Mucosa of rectum (tissue), 2 donors: ENCODE results near the gene CPN1.

Source experiments
- H3K27ac ChIP-seq, 2 donors: one replicate each; pipeline ENCODE4 v1.7.0; 2013; ENCODE audit warnings: inconsistent platforms in 2 of 2, low read depth in 2 of 2, low read length in 2 of 2
- H3K27me3 ChIP-seq, 2 donors: one replicate each; pipeline ENCODE4 v1.7.0; 2013; ENCODE audit warnings: low read length in 2 of 2; ENCODE audit not compliant: control insufficient read depth in 2 of 2, insufficient read depth in 2 of 2
- H3K36me3 ChIP-seq, 2 donors: one replicate each; pipeline ENCODE4 v1.7.0; 2013; ENCODE audit warnings: low read length in 2 of 2; ENCODE audit not compliant: control insufficient read depth in 2 of 2, insufficient read depth in 2 of 2
- H3K4me1 ChIP-seq, 2 donors: one replicate each; pipeline ENCODE4 v1.7.0; 2013; ENCODE audit warnings: low read length in 2 of 2, mild to moderate bottlenecking in 1 of 2; ENCODE audit not compliant: control insufficient read depth in 2 of 2, insufficient read depth in 2 of 2
- H3K4me3 ChIP-seq, 2 donors: one replicate each; pipeline ENCODE4 v1.7.0; 2013; ENCODE audit warnings: low read length in 2 of 2
- H3K9ac ChIP-seq, 2 donors: one replicate each; pipeline ENCODE4 v1.7.0; 2013; ENCODE audit warnings: low read length in 2 of 2, low read depth in 1 of 2, mild to moderate bottlenecking in 1 of 2
- H3K9me3 ChIP-seq, 2 donors: one replicate each; pipeline ENCODE4 v1.7.0; 2013; ENCODE audit warnings: low read length in 2 of 2; ENCODE audit not compliant: control insufficient read depth in 2 of 2
- donor health status: healthy.
- donor health status: Normal muscosa, but diverticular disease.

CPN1 gene

DNA sequence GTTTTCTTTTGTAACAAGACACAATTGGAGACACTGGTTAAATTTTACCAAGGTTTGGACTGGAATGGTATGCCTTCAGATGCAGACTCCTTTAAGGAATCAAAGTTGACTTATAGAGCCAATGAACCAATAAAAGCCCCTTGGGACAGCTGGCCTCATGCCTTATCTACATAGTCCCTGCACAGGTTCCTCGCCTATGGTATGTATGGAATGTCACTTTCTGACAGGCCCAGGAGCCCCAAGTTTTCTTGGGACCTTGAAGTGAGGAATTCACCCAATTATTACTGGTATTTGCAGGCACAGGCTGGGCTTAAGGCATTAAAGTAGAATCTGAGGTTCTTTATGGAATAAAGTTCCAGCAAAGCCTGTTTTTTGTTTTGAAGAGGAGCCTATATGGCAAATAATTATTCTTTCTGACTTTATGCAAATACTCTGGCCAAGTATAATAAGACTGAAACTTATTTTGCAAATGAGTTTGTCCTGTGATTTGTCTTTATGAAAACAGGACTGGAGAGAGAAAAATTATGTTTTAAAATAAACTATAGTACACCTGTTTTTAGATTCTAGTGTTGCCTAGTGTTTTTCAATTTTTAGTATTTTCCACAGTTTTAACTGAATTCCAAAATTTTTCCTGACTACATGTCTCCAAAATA, 47.8 kb downstream of the CPN1 start:
- Histone ChIP-seq H3K9ac (no peak overlapping the region), H3K4me1 (peaks cover 10% of the 10 kb centered on the region in 2 donors), H3K27me3 (no peaks in the 10 kb centered on the region), H3K4me3 (no peak overlapping the region), H3K9me3 (no peaks in the 10 kb centered on the region), H3K36me3 (no peaks in the 10 kb centered on the region), H3K27ac (no peak overlapping the region)

- no peak overlapping the region for H3K4me3 ChIP-seq
- H3K4me1 ChIP-seq, result no peaks in the 10 kb centered on the region
- no peaks in the 10 kb centered on the region for H3K36me3 ChIP-seq
- H3K9ac ChIP-seq, result no peak overlapping the region
- no peaks in the 10 kb centered on the region for H3K27me3 ChIP-seq
- no peak overlapping the region for H3K27ac ChIP-seq
- H3K9me3 ChIP-seq, result peaks cover 4 to 6% of the 10 kb centered on the region in 2 donors
Observed at GRCh38 chr10:100027416-100027815, 54.3 kb downstream of the CPN1 start.

GRCh38 chr10:100025576-100025975, 56.1 kb downstream of the CPN1 start:
- Histone ChIP-seq H3K9ac (no peak overlapping the region), H3K27ac (no peak overlapping the region), H3K36me3 (no peaks in the 10 kb centered on the region), H3K4me3 (no peak overlapping the region), H3K4me1 (no peaks in the 10 kb centered on the region), H3K9me3 (peaks cover 4 to 6% of the 10 kb centered on the region in 2 donors), H3K27me3 (no peaks in the 10 kb centered on the region)

DNA sequence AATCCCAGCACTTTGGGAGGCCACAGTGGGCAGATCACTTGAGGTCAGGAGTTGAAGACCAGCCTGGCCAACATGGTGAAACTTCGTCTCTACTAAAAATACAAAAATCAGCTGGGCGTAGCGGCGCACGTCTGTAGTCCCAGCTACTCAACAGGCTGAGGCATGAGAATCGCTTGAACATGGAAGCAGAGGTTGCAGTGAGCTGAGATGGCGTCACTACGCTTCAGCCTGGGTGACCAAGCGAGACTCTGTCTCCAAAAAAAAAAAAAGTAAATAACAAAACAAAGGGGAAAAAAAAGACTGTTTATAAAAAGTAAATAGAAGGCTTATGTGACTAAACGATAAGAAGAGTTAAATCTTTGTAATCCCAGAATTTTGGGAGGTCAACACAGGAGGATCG, 56.9 kb downstream of the CPN1 start:
- Histone ChIP-seq H3K4me1 (peaks cover 0 to 4% of the 10 kb centered on the region in 2 donors), H3K36me3 (no peaks in the 10 kb centered on the region), H3K27ac (no peak overlapping the region), H3K9ac (no peak overlapping the region), H3K9me3 (peaks cover 4 to 6% of the 10 kb centered on the region in 2 donors), H3K4me3 (no peak overlapping the region), H3K27me3 (no peaks in the 10 kb centered on the region)

- Histone ChIP-seq H3K27me3 (no peaks in the 10 kb centered on the region), H3K27ac (no peak overlapping the region), H3K9ac (no peak overlapping the region)
Observed at GRCh38 chr10:100022403-100022802, 59.3 kb downstream of the CPN1 start.

GRCh38 chr10:100021322-100021721, 60.3 kb downstream of the CPN1 start:
- peaks cover 0 to 4% of the 10 kb centered on the region in 2 donors for H3K4me1 ChIP-seq
- H3K9me3 ChIP-seq, result no peaks in the 10 kb centered on the region
- H3K27me3 ChIP-seq, result no peaks in the 10 kb centered on the region
- no peaks in the 10 kb centered on the region for H3K36me3 ChIP-seq
- no peak overlapping the region for H3K27ac ChIP-seq
- H3K9ac ChIP-seq, result no peak overlapping the region
- H3K4me3 ChIP-seq, result no peak overlapping the region

More at GRCh38 chr10:100022403-100022802, 59.3 kb downstream of the CPN1 start:
- Histone ChIP-seq H3K4me1 (peaks cover 0 to 4% of the 10 kb centered on the region in 2 donors), H3K4me3 (no peak overlapping the region), H3K9me3 (no peaks in the 10 kb centered on the region), H3K36me3 (no peaks in the 10 kb centered on the region)

GRCh38 chr10:100020886-100021253, 60.8 kb downstream of the CPN1 start:
- Histone ChIP-seq H3K9ac (no peak overlapping the region), H3K4me3 (no peak overlapping the region), H3K36me3 (no peaks in the 10 kb centered on the region), H3K27ac (no peak overlapping the region), H3K4me1 (peaks cover 0 to 4% of the 10 kb centered on the region in 2 donors), H3K27me3 (no peaks in the 10 kb centered on the region), H3K9me3 (no peaks in the 10 kb centered on the region)

DNA sequence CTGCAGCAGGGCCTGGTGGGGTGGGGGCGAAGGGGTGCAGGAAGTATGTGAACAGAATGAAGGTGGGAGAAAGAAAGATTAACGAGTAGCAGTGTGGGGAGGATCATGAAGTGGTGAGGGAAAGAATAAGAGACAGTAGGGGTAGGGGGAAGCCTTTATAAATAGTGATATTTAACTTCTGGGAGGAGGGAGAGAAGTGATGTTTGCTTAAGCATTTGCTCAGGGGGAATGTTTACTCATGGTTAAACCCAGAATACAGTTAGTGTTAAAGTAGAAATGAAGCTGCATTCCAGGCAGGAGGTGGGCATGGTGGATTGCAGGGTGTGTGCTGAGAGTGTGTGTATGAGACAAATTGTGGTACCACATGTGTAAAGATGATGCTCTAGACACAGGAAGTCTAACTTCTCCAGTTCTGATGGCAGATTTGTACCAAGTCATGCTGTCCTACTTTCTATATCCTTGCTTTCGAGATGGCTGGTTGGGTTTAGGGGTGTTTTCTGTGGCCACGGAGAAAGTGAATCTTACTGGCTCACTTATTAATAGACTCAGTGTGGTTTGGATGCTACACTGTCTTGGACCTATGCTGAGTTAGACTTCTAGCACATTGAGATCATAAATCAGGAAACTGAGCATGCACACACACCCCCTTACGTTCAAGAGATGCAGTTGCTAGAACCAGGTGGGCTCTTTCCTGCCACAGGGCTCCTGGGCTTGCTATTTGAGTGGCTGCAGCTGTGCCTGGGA, 61.4 kb downstream of the CPN1 start:
- Histone ChIP-seq H3K4me1 (peaks cover 0 to 4% of the 10 kb centered on the region in 2 donors), H3K36me3 (no peaks in the 10 kb centered on the region), H3K27ac (no peak overlapping the region), H3K4me3 (no peak overlapping the region), H3K9ac (no peak overlapping the region), H3K27me3 (no peaks in the 10 kb centered on the region), H3K9me3 (no peaks in the 10 kb centered on the region)

- Histone ChIP-seq H3K9ac (no peak overlapping the region), H3K4me1 (peaks cover 0 to 4% of the 10 kb centered on the region in 2 donors), H3K27ac (no peak overlapping the region), H3K9me3 (no peaks in the 10 kb centered on the region), H3K27me3 (no peaks in the 10 kb centered on the region), H3K36me3 (no peaks in the 10 kb centered on the region), H3K4me3 (no peak overlapping the region)
Observed at GRCh38 chr10:100019787-100020141, 61.9 kb downstream of the CPN1 start.

DNA sequence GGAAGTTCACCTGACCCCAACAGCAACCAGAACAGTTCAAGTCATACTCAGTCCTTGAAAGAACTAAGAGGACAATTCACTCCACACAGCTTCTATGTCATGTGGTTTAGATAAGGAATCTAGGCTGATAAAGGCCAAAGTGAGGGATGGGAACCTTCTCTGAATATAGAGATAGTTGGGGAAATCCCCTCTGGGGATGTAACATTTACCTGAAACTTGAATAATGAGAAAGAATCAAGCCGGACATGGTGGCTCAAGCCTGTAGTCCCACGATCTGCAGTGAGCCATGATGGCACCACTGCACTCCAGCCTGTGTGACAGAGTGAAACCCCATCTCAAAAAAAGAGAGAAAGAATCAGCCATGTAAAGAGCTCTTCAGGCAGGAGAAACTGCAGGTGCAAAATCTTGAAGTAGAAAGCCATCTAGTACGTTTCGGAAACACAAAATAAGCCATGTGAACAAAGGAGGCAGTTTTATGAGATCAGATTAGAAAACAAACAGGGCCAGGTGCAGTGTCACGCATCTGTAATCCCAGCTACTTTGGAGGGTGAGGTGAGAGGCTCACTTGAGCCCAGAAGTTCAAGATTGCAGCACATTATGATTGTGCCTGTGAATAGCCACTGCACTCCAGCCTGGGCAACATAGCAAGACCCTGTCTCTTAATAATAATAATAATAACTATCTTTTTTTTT, 67.5 kb downstream of the CPN1 start:
- H3K9me3 ChIP-seq, result no peaks in the 10 kb centered on the region
- H3K9ac ChIP-seq, result no peak overlapping the region
- no peak overlapping the region for H3K4me3 ChIP-seq
- H3K36me3 ChIP-seq, result no peaks in the 10 kb centered on the region
- no peak overlapping the region for H3K27ac ChIP-seq
- H3K4me1 ChIP-seq, result peaks cover 0 to 6% of the 10 kb centered on the region in 2 donors
- no peaks in the 10 kb centered on the region for H3K27me3 ChIP-seq
